ENCODE results near the gene ABHD17A.
A peak's percentile ranks its signal among the peaks of the same experiment; 100 is the strongest.

The ABHD17A gene

GRCh38 chr19:1853295-1854038 is 31.8 kb downstream of the ABHD17A start:
- peak; percentile 49 to 74 for DNase-seq (ENCODE audit: low read depth in 2 of 2)

GRCh38 chr19:1852581-1853128 is 32.6 kb downstream of the ABHD17A start:
- no peak for DNase-seq (ENCODE audit: low read depth in 2 of 2)

- peak; percentile 59 for DNase-seq (ENCODE audit: low read depth in 2 of 2)
Measured at GRCh38 chr19:1851654-1852580, 33.4 kb downstream of the ABHD17A start.

GRCh38 chr19:1850809-1851653 is 34.3 kb downstream of the ABHD17A start:
- DNase-seq (ENCODE audit: low read depth in 2 of 2): no peak

- DNase-seq (ENCODE audit: low read depth in 2 of 2): no peak
Measured at GRCh38 chr19:1849886-1850398, 35.4 kb downstream of the ABHD17A start.

- DNase-seq (ENCODE audit: low read depth in 2 of 2): no peak
Measured at GRCh38 chr19:1849132-1849474, 36.2 kb downstream of the ABHD17A start.

GRCh38 chr19:1848399-1849131 is 36.7 kb downstream of the ABHD17A start, which contains the start of gene REXO1:
Gene REXO1 (minus strand): TSS chr19:1848483. CDS start chr19:1848358, 125 bp downstream.
- peak; percentile 95 to 99 for DNase-seq (ENCODE audit: low read depth in 2 of 2)

- peak in 1 of 2 donors; percentile 29 for DNase-seq (ENCODE audit: low read depth in 2 of 2)
Measured at GRCh38 chr19:1847684-1848398, 37.5 kb downstream of the ABHD17A start.

GRCh38 chr19:1847348-1847683 is 38.0 kb downstream of the ABHD17A start:
- DNase-seq (ENCODE audit: low read depth in 2 of 2): no peak

- DNase-seq (ENCODE audit: low read depth in 2 of 2): no peak
Measured at GRCh38 chr19:1846517-1847204, 38.6 kb downstream of the ABHD17A start.

GRCh38 chr19:1845642-1846041 is 39.7 kb downstream of the ABHD17A start:
- no peak for DNase-seq (ENCODE audit: low read depth in 2 of 2)

GRCh38 chr19:1845125-1845515 is 40.2 kb downstream of the ABHD17A start:
- no peak for DNase-seq (ENCODE audit: low read depth in 2 of 2)

- no peak for DNase-seq (ENCODE audit: low read depth in 2 of 2)
Measured at GRCh38 chr19:1844513-1845124, 40.7 kb downstream of the ABHD17A start.

GRCh38 chr19:1843646-1844394 is 41.5 kb downstream of the ABHD17A start:
- DNase-seq (ENCODE audit: low read depth in 2 of 2): no peak

- no peak for DNase-seq (ENCODE audit: low read depth in 2 of 2)
Measured at GRCh38 chr19:1843116-1843515, 42.2 kb downstream of the ABHD17A start.

GRCh38 chr19:1841209-1841924 is 43.9 kb downstream of the ABHD17A start:
- no peak for DNase-seq (ENCODE audit: low read depth in 2 of 2)

- DNase-seq (ENCODE audit: low read depth in 2 of 2): no peak
Measured at GRCh38 chr19:1840541-1841115, 44.7 kb downstream of the ABHD17A start.

Measured in stimulated activated CD4-positive, alpha-beta T cell treated with anti-CD3 and anti-CD28 coated beads, Interleukin-1b, Interleukin-23, amount 100 ng/mL, for 4 hours (primary cell).